Stimulated activated CD8-positive, alpha-beta memory T cell treated with anti-CD3 and anti-CD28 coated beads, Interleukin-7, amount 100 ng/mL, for 1 hour (primary cell): ENCODE results near the gene YARS2.

Experiments
- DNase-seq, 2 donors: peaks; one replicate each; pipeline ENCODE4 v3.0.0-alpha.2; 2020; ENCODE audit warnings: low read depth in 2 of 2

Gene YARS2

GRCh38 chr12:32755654-32756475, at the start of gene YARS2:
Gene YARS2, minus strand, starts transcription at chr12:32755897. Its CDS starts 23 bp downstream, at chr12:32755874.
- peak; percentile 67 to 75 for DNase-seq

DNA sequence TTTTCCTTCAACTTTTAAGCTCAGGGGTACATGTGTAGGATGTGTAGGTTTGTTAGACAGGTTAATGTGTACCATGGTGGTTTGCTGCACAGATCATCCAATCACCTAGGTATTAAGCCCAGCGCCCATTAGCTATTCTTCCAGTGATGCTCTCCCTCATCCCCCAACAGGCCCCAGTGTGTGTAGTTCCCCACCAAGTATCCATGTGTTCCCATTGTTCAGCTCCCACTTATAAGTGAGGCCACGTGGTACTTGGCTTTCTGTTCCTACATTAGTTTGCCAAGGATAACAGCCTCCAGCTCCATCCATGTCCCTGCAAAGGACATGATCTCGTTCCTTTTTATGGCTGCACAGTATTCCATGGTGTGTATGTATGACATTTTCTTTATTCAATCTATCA, 48.6 kb upstream of the YARS2 start:
- DNase-seq, result no peak

DNA sequence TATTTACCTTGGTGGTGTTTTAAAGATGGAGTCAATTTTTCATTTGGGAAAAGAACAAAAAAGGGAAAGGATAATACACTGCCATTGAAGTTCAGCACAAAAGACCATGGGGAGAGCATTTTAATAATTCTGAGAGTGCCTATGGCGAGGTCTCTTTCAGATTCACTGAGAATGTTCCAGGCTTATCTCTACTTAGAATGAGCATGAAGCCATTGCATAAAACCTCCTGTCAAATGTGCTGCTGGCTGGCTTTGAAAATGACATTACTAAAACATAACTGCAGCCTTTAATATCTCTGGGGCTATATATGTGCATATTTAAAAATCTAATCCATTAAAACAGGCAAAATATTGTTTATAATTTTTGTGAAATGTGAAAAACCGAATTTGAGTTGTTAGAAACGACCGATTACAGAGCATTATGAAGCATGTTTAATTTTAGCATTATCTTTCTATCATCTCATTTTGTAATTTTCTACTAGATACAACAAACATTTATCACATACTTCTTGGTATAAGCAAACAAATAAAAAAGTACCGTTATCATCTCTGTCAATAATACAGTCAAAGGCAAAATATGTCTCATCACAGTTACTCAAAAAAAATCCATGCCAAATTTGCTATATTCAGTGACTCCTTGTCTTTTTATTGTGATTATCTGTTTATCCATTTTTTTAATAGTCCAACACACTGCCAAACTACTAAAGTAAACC, 45.7 kb upstream of the YARS2 start:
- DNase-seq, result no peak

DNA sequence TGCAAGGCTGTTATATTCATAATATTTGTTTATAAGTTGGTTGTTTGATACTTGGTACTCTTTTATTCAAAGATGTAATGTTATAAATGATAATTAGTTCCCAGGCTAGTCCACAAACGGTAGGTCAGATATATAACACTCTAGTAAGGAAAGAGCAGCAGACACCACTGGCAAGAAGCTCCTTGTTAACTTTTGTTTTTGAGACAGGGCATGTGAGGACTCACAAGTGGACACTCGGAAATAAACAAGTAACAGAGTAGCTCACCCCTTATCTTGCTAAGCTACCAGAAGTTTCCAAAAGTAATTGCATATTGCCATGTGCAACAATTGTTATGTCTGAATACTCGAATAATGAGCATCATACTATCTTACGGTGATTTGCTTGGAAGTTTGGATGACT, 38.6 kb upstream of the YARS2 start:
- no peak for DNase-seq

- no peak for DNase-seq
Measured at GRCh38 chr12:32789916-32790315, 34.2 kb upstream of the YARS2 start.

- no peak for DNase-seq
Measured at GRCh38 chr12:32789446-32789845, 33.7 kb upstream of the YARS2 start.

- DNase-seq, result no peak
Measured at GRCh38 chr12:32788405-32788804, 32.7 kb upstream of the YARS2 start.

DNA sequence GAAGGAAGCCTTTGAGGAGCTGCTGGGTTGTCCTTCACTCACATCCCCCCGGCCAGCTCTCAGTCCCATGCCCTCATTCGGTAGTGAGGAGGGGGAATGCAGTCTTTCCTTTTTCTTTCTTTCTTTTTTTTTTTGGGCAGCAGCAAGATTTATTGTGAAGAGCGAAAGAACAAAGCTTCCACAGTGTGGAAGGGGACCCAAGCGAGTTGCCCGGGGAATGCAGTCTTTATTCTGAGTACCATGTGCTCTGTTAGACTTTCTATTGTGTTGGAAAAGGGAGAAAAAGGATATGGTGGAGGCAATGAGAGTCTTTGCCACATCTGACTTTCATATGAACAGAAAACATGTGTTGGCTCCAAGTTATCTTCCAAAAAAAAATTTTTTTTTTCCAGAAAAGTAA, 29.9 kb upstream of the YARS2 start:
- DNase-seq, result no peak

- no peak for DNase-seq
Measured at GRCh38 chr12:32783029-32783428, 27.3 kb upstream of the YARS2 start.

GRCh38 chr12:32780071-32780470, 24.4 kb upstream of the YARS2 start:
- no peak for DNase-seq

GRCh38 chr12:32777691-32778175, 22.0 kb upstream of the YARS2 start:
- DNase-seq, result no peak

DNA sequence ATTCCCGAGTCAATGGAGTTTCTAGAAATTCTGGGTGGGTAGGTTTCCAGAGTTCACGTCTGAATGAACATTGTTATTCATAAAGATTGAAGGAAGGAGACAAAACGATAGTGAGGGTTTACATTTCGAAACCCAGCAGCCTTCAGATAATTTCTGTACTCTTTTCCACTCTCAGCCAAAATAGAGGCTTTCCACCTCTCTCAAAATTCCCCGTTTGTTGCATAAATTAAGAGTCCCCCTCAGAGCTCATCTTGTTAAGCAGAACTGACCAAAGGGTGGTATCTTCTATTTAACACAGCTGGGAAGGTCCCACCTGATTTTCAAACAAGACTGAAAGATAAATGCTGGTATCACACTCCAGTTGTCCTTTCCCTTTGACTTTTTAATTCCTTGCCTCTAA, 21.5 kb upstream of the YARS2 start:
- DNase-seq, result no peak

- no peak for DNase-seq
Measured at GRCh38 chr12:32776258-32776657, 20.6 kb upstream of the YARS2 start.

DNA sequence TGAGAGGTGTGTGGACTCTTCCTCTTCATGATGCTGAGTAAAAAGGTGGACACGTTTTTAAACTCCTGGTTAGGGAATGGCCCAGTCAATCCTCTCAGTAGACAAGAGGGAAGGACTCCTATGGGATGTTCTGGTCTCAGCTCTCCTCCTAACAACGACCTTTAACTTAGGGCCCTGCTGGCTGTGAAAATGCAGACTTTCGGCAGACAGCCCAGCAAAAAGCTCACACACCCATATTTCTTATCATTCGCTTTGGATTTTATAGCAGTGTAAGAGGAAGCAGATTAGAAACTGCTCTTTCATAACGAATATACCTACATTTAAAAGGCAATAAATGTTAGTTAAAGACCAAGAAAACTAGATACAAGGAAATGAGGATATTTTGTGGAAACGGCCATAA, 18.0 kb upstream of the YARS2 start:
- DNase-seq, result no peak

- no peak for DNase-seq
Measured at GRCh38 chr12:32770141-32770540, 14.4 kb upstream of the YARS2 start.

DNA sequence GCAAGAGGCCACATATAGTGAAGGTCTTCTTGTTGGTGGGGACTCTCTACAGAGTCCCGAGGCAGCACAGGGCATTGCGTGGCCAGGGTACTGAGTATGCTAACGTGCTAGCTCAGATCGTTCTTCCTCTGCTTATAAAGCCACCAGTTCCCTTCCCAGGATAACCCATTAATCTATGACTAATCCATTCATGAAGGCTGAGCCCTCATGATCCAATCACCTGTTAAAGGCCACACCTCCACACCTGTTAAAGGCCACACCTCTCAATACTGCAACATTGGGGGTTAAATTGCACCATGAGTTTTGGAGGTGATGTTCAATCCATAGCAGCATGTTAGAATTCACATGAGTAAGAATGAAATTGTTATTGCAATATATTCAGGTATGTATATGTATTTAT, 12.8 kb upstream of the YARS2 start:
- DNase-seq, result no peak

- no peak for DNase-seq
Measured at GRCh38 chr12:32765906-32766305, 10.2 kb upstream of the YARS2 start.

DNA sequence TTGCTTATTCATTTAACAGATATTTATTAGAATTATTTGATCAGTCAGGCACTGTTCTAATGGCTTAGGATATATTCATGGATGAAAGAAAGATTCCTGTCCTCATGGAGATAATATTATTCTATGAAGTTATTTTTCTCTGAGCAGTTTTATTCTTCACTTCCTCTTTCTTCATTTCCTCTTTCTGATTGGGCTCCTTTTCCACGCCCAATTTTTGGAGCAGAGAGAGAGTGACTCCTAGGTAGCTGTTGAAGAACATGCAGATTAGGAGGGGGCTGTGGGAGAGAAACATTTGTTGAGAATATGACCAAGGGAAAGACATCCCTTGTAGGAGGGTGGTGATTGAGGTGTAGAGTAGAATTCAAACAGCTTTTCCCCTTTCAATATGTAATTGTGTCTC, 6.0 kb upstream of the YARS2 start:
- DNase-seq, result no peak

- DNase-seq, result no peak
Measured at GRCh38 chr12:32757157-32757556, 1.5 kb upstream of the YARS2 start.

- no peak for DNase-seq
Measured at GRCh38 chr12:32756476-32757066, 874 bp upstream of the YARS2 start.

GRCh38 chr12:32755051-32755653, 545 bp downstream of the YARS2 start:
- peak; percentile 25 to 37 for DNase-seq

DNA sequence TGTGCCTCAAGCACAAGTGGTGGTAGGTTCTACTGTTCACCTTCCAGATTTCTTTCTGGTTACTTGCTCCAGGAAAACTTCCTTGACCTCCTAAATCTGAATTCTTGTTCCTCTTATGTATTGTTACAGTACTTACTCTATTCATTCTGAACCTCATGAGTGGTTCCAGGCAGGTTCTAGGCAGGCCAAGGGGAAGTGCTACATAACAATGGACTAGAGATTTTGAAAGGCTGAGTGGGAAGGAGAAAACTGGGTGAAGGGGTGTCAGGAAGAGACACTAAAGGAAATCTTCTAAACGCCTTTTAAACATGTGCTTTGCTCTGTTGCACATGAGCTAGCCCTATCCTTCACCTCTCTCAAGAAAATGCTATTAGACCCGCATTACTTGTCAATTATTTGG, 1.6 kb downstream of the YARS2 start:
- DNase-seq, result no peak
